ENCODE measurements around the gene DCTN4. TPM values are rescaled to one million over a fixed set of nuclear protein-coding genes. Genes with fewer than 3 reads are reported as not detected.
A peak's percentile ranks its signal among the peaks of the same experiment; 100 is the strongest.

Gene DCTN4
- total RNA-seq, 3 donors from 2014 or later: 68.5 to 99.5 (median 83.4) TPM

DNA sequence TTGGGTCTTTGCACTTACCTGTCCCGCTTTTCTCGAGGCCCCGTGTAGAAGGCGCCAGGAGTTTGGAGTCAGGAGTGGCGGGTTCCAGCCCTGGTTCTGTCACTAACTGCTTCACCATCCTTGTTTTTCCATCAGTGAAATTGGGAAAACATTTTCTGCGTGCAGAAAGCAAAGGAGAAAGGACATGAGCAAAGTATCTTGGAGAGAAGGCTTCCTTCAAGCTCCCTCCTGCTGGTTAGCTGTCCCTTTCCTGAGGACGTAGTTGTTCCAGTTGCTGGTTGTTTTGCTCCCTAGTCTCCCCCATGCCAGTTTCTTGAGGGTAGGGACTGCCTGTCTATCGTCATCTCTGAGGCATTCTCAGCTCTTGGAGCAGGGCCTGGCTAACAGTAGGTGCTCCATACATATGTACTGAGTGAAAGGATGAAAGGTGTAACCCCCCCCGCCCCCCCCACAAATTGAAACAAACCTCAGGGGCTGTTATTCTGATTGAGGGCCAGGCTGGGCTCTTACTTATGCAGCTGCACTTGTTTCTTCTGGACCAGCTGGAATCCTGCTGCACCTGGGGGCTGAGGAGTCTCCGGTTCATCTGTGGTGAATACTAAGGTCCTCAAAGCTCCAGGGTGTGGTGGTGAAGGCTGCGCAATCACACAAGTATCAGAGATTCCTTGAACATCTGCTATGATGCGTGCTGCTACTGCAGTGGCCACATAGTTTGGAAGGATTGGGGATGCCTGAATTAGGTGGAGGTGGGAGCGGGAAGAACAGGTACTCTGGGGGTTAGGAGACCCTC, 20.8 kb upstream of the DCTN4 start:
- TF ChIP-seq, protein P1, sequence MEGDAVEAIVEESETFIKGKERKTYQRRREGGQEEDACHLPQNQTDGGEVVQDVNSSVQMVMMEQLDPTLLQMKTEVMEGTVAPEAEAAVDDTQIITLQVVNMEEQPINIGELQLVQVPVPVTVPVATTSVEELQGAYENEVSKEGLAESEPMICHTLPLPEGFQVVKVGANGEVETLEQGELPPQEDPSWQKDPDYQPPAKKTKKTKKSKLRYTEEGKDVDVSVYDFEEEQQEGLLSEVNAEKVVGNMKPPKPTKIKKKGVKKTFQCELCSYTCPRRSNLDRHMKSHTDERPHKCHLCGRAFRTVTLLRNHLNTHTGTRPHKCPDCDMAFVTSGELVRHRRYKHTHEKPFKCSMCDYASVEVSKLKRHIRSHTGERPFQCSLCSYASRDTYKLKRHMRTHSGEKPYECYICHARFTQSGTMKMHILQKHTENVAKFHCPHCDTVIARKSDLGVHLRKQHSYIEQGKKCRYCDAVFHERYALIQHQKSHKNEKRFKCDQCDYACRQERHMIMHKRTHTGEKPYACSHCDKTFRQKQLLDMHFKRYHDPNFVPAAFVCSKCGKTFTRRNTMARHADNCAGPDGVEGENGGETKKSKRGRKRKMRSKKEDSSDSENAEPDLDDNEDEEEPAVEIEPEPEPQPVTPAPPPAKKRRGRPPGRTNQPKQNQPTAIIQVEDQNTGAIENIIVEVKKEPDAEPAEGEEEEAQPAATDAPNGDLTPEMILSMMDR (IDR thresholded peaks at IDR 0.05): no peak
- H3K4me1 ChIP-seq: peaks cover 9 to 31% of the 10 kb centered on the region in 2 donors
- H3K4me3 ChIP-seq: peak overlapping the region; percentile 67 to 89 (median 80)
- peak overlapping the region; percentile 94 to 97 for H3K27ac ChIP-seq
- intact Hi-C loops (cut with DNase I; ENCODE audit: low total_unique reads): no loop called here
- H3K36me3 ChIP-seq: no peaks in the 10 kb centered on the region
- H3K9me3 ChIP-seq: no peaks in the 10 kb centered on the region
- no peaks in the 10 kb centered on the region for H3K27me3 ChIP-seq
- no peak for DNase-seq (ENCODE audit: low spot score in 2 of 2)

DNA sequence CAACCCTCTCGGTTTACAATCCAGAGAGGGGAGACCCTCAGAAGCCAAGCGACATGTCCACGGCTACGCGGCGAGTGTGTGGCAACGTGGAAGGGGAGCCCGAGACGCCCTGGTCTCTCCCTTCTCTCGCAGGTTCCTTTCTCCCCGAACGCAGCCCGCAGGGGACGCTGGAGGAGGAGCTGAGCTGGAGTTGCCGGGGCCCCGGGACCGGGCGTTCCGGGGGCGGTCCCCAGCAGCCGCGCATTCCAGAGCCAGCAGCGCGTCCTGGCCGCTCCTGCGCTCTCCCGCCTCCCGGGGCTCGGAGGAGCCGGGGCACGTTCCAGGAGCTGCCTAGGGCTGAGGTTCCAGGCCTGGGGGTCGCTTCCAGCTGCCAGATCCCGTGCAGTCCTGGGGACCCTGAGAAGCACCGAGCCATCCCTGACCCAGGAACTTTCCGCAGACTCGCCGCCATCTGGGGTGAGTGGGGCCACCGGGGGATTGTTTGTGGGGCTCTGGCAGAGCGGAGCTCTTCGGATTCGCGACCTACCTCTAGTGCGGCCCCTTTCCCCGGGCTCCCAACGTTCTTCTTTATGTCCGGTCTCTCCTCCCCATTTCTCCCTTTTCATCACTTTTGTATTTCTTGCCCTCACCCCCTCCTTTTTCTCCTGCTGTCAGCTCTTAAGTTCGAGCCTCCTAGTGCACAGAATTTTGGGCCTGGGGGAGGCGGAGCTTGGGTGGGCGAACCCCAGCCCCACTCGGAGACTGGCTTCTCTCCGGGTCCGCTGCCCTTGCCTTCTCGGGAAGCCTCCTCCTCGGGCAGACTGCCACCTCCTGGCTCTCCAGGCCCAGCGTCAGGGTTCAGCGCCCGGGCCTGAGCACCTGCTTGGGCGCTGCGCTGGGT, 19.9 kb upstream of the DCTN4 start, which contains the start of gene SMIM3:
Gene SMIM3, plus strand, starts transcription at position 241 of the 880 bp plus-strand sequence. CDS start 16,684 bp downstream, outside the sequence.
- Histone ChIP-seq H3K27me3 (no peaks in the 10 kb centered on the region), H3K9me3 (no peaks in the 10 kb centered on the region), H3K27ac (peak within 1 kb of the TSS; percentile 94 to 97), H3K4me1 (peaks cover 7 to 23% of the 10 kb centered on the region in 2 donors), H3K4me3 (peak within 1 kb of the TSS; percentile 67 to 89 (median 80)), H3K36me3 (no peaks in the 10 kb centered on the region)
- intact Hi-C loops (cut with DNase I; ENCODE audit: low total_unique reads): no loop called here
- DNase-seq (ENCODE audit: low spot score in 2 of 2): peak; percentile 69 to 81
- TF ChIP-seq POLR2A (IDR thresholded peaks at IDR 0.05): peak; percentile 52
- TF ChIP-seq, protein P1 (IDR thresholded peaks at IDR 0.05): no peak
- peak; percentile 60 to 75 (median 62) for TF ChIP-seq POLR2AphosphoS5 (IDR thresholded peaks at IDR 0.05)

DNA sequence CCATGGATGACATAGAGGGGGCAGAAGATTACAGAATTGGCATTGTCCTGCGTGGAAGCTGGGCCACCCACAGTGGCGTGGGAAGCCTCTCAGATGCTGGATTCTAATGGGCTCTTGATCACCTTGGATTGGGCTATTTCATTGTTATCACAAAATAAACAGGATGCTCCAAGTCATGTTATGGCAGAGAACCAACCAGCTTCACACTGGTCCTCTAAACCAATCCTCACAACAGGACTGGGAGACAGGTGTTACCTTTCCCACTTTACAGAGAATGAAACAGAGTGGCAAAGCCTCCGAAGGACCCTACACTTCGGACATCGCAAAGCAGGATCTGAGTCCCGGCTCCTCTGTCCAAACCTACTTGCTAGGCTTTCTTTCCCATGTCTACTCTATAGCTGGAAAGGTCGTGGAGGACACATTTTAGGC, 19.3 kb upstream of the DCTN4 start:
- TF ChIP-seq POLR2AphosphoS5 (IDR thresholded peaks at IDR 0.05) (no peak), POLR2A (IDR thresholded peaks at IDR 0.05) (no peak)
- TF ChIP-seq, protein P1 (IDR thresholded peaks at IDR 0.05): no peak
- no peaks in the 10 kb centered on the region for H3K9me3 ChIP-seq
- no peaks in the 10 kb centered on the region for H3K36me3 ChIP-seq
- no peak for DNase-seq (ENCODE audit: low spot score in 2 of 2)
- H3K27me3 ChIP-seq: no peaks in the 10 kb centered on the region
- peak overlapping the region; percentile 67 to 89 (median 80) for H3K4me3 ChIP-seq
- peaks cover 5 to 21% of the 10 kb centered on the region in 2 donors for H3K4me1 ChIP-seq
- peak overlapping the region; percentile 94 to 97 for H3K27ac ChIP-seq
- intact Hi-C loops (cut with DNase I; ENCODE audit: low total_unique reads): no loop called here

DNA sequence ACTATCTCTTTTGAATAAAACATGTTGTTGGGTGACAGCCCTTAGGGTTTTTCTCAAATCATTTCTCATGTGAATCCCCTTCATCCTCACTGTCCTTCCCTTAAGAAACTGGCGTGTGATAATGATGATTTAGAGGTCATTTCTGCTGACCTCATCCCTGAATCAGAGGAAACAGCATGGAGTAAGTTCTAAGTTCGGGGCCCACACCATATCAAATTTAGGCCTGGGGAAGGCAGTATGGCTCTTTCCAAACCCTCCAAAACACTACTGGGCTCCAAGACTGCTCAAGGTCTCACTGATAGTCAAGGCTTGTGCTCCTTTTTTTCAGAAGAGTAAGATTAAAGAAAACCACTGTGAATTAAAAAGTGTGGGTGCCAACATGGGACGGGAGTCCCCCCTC, 18.9 kb upstream of the DCTN4 start:
- Histone ChIP-seq H3K27me3 (no peaks in the 10 kb centered on the region), H3K9me3 (no peaks in the 10 kb centered on the region), H3K36me3 (no peaks in the 10 kb centered on the region), H3K27ac (peak overlapping the region; percentile 94 to 97), H3K4me3 (peak overlapping the region; percentile 67 to 89 (median 80)), H3K4me1 (peaks cover 1 to 17% of the 10 kb centered on the region in 2 donors)
- no peak for DNase-seq (ENCODE audit: low spot score in 2 of 2)
- TF ChIP-seq POLR2AphosphoS5 (IDR thresholded peaks at IDR 0.05) (no peak), POLR2A (IDR thresholded peaks at IDR 0.05) (no peak)
- TF ChIP-seq, protein P1 (IDR thresholded peaks at IDR 0.05): no peak
- intact Hi-C loops (cut with DNase I; ENCODE audit: low total_unique reads): no loop called here

Data from breast epithelium (tissue), 4 donors.